22Rv1 (cell line): ENCODE data around the gene GAGE13.

Experiments
- ZFX ChIP-seq: fragments of 450-650 bp; IDR thresholded peaks from 2 replicates; pipeline ENCODE4 v1.6.1; 2017; ENCODE audit warnings: antibody characterized with exemption, borderline replicate concordance
- TF ChIP-seq, protein P1 (sequence below): fragments of 450-650 bp; IDR thresholded peaks from 2 replicates; pipeline ENCODE4 v1.5.1; 2017; ENCODE audit warnings: mild to moderate bottlenecking

DNA sequence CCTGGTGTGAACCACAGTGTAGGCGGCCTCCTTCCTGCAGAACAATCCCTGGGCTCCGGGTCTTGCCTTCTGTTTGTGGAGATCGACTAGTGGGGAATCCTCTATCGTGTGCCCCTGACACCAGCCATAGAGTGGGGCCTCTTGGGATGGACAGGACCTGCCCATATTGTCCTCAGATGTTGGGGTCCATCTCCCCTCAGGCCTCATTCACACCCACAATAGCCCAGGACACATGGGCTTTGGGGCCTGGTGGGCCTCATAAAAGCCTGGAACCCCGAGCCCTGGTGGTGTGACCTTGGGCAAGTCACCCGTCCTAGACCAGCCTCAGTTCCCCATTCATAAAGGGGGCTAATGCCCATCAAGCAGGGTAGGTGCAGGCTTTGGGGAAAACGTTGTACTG is 41.2 kb upstream of the GAGE13 start:
- TF ChIP-seq, protein P1, sequence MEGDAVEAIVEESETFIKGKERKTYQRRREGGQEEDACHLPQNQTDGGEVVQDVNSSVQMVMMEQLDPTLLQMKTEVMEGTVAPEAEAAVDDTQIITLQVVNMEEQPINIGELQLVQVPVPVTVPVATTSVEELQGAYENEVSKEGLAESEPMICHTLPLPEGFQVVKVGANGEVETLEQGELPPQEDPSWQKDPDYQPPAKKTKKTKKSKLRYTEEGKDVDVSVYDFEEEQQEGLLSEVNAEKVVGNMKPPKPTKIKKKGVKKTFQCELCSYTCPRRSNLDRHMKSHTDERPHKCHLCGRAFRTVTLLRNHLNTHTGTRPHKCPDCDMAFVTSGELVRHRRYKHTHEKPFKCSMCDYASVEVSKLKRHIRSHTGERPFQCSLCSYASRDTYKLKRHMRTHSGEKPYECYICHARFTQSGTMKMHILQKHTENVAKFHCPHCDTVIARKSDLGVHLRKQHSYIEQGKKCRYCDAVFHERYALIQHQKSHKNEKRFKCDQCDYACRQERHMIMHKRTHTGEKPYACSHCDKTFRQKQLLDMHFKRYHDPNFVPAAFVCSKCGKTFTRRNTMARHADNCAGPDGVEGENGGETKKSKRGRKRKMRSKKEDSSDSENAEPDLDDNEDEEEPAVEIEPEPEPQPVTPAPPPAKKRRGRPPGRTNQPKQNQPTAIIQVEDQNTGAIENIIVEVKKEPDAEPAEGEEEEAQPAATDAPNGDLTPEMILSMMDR, result no peak
- TF ChIP-seq ZFX, result no peak
